Fibroblast of the aortic adventitia (primary cell): ENCODE results near the gene NEMP2. TPM values are rescaled to one million over a fixed set of nuclear protein-coding genes. Genes with fewer than 3 reads are reported as not detected.

Source experiments
- DNase-seq: peaks from one replicate; pipeline ENCODE4 v3.0.0-alpha.2; 2010; ENCODE audit warnings: low read depth
- H3K4me3 ChIP-seq: 2 replicates; pipeline ENCODE4 v1.5.1; 2011; ENCODE audit warnings: low read depth, mild to moderate bottlenecking, control low read depth, low read length, moderate library complexity
- small RNA-seq: library from RNA; depleted of rRNA; stranded (forward); fragments of <200 nt; gene quantifications from one replicate; pipeline ENCODE3, GENCODE V24; 2012
- total RNA-seq: library from RNA; depleted of rRNA; stranded (reverse); fragments of >200 nt; gene quantifications from 2 replicates; pipeline ENCODE4 v1.2.3, GENCODE V29; 2012; ENCODE audit warnings: low replicate concordance
- TF ChIP-seq, protein P1 (sequence below): IDR thresholded peaks from 2 replicates; pipeline ENCODE4 v1.5.1; 2011; ENCODE audit warnings: mild to moderate bottlenecking, low read length, control low read depth, inconsistent platforms; ENCODE audit not compliant: insufficient read depth

NEMP2 gene
- total RNA-seq, 1 donor = 11.7 TPM

DNA sequence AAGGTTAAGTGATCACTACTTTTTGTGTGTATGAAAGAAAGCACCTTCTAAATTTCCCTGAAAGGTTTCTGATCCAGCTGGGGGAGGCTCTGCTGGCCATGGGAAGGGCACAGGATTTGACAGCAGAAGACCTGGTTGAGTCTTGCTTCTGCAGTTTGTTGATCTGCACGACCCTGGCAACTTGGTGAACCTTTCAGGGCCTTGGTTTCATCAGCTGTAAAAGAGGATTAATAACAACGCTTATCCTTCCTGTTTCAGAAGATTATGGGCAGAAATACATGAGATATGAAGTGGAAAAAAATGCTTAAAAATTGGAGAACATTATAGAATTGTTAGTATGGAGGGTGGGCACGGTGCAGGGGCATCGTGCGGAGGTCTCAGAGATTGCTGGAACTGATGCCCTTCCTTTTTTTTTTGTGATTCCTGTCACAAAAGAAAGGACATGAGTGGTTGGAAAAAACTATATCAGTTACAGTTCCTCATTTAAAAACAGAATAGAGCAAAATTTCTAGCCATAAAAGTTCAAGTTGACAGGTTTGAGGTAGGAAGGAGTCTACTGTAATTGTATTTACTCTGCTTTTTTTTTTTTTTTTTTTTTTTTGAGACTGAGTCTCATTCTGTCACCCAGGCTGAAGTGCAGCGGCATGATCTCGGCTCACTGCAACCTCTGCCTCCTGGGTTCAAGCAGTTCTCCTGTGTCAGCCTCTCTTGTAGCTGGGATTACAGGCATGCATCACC is 79.0 kb downstream of the NEMP2 start:
- DNase-seq = no peak
- TF ChIP-seq, protein P1, sequence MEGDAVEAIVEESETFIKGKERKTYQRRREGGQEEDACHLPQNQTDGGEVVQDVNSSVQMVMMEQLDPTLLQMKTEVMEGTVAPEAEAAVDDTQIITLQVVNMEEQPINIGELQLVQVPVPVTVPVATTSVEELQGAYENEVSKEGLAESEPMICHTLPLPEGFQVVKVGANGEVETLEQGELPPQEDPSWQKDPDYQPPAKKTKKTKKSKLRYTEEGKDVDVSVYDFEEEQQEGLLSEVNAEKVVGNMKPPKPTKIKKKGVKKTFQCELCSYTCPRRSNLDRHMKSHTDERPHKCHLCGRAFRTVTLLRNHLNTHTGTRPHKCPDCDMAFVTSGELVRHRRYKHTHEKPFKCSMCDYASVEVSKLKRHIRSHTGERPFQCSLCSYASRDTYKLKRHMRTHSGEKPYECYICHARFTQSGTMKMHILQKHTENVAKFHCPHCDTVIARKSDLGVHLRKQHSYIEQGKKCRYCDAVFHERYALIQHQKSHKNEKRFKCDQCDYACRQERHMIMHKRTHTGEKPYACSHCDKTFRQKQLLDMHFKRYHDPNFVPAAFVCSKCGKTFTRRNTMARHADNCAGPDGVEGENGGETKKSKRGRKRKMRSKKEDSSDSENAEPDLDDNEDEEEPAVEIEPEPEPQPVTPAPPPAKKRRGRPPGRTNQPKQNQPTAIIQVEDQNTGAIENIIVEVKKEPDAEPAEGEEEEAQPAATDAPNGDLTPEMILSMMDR = no peak
- H3K4me3 ChIP-seq = no peak overlapping the region

DNA sequence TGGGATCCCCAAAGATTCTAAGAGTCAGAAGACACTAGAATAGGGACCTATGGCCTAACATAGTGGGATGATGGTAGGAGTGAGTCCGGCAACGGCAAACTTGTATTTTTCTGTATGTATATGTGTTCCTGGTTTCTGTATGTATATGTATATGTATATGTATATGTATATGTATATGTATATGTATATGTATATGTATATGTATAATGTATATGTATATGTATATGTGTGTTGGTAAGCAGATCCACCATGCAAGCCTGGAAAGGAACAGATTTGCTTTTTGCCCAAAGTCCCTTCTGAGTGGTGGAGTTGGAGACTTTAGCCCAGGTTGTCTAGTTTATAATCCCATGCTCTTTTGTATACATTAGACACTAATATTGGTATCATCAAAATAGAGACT is 79.7 kb downstream of the NEMP2 start:
- DNase-seq = no peak
- H3K4me3 ChIP-seq = no peak overlapping the region
- TF ChIP-seq, protein P1 = no peak

Small RNAs within 50 kb of the gene (small RNA-seq; reads per million reads assigned to genes)
- not detected for gene RN7SKP179

Other genes starting within 250 kb of the NEMP2 start
- 21.5 and 24.4 TPM in 2 replicates for gene HIBCH, start 214.9 kb downstream of the NEMP2 start, total RNA-seq
- gene INPP1, start 191.1 kb downstream of the NEMP2 start, total RNA-seq = 9.2 and 11.8 TPM in 2 replicates
- 2.2 and 8.0 TPM in 2 replicates for gene MFSD6, start 126.4 kb downstream of the NEMP2 start, total RNA-seq
- 34.4 and 52.6 TPM in 2 replicates for gene NAB1, start 114.4 kb upstream of the NEMP2 start, total RNA-seq